ENCODE results near the gene FAM20A. TPM values are rescaled to one million over a fixed set of nuclear protein-coding genes. Genes with fewer than 3 reads are reported as not detected.

FAM20A gene
- total RNA-seq, 6 experiments from 2014 or later, result not detected

DNA sequence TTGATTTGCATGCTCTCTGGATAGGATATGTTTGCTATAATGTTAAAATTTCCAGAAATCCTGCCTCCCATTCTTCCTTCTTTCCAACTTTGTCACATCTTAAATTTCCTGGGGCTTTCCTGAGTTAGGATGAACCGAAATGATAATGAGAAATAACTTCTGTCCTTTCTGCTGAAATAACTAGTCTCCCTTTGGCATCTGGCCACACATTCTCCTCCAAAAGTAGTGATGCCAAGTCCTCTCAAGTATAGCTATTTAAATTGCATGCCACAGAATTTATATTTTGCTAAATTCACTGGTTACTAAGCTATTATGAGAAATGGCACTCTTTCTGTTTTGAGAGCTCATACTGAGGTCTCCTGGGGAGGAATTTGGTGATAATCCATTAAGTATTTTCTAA, 30.6 kb downstream of the FAM20A start:
- no peak overlapping the region for H3K4me3 Mint-ChIP-seq
- H3K27me3 Mint-ChIP-seq (ENCODE audit: insufficient read depth), result peaks cover 5% of the 10 kb centered on the region
- no peak for DNase-seq
- TF ChIP-seq CTCF (IDR thresholded peaks at IDR 0.05), result no peak
- H3K4me1 Mint-ChIP-seq (ENCODE audit: low read depth), result no peaks in the 10 kb centered on the region
- H3K27ac Mint-ChIP-seq, result no peak overlapping the region
- H3K36me3 Mint-ChIP-seq (ENCODE audit: low read depth), result no peaks in the 10 kb centered on the region
- H3K9me3 Mint-ChIP-seq, result no peaks in the 10 kb centered on the region

- H3K9me3 Mint-ChIP-seq, result no peaks in the 10 kb centered on the region
- DNase-seq, result no peak
- no peaks in the 10 kb centered on the region for H3K36me3 Mint-ChIP-seq (ENCODE audit: low read depth)
- TF ChIP-seq CTCF (IDR thresholded peaks at IDR 0.05), result no peak
- H3K27me3 Mint-ChIP-seq (ENCODE audit: insufficient read depth), result peaks cover 5% of the 10 kb centered on the region
- H3K27ac Mint-ChIP-seq, result no peak overlapping the region
- no peaks in the 10 kb centered on the region for H3K4me1 Mint-ChIP-seq (ENCODE audit: low read depth)
- H3K4me3 Mint-ChIP-seq, result no peak overlapping the region
Measured at GRCh38 chr17:68569346-68569745, 31.8 kb downstream of the FAM20A start.

- Mint-ChIP-seq H3K36me3 (ENCODE audit: low read depth) (no peaks in the 10 kb centered on the region), H3K27me3 (ENCODE audit: insufficient read depth) (peaks cover 5% of the 10 kb centered on the region), H3K4me1 (ENCODE audit: low read depth) (no peaks in the 10 kb centered on the region), H3K27ac (no peak overlapping the region), H3K4me3 (no peak overlapping the region), H3K9me3 (no peaks in the 10 kb centered on the region)
- no peak for TF ChIP-seq CTCF (IDR thresholded peaks at IDR 0.05)
- DNase-seq, result no peak
Measured at GRCh38 chr17:68568581-68568980, 32.6 kb downstream of the FAM20A start.

DNA sequence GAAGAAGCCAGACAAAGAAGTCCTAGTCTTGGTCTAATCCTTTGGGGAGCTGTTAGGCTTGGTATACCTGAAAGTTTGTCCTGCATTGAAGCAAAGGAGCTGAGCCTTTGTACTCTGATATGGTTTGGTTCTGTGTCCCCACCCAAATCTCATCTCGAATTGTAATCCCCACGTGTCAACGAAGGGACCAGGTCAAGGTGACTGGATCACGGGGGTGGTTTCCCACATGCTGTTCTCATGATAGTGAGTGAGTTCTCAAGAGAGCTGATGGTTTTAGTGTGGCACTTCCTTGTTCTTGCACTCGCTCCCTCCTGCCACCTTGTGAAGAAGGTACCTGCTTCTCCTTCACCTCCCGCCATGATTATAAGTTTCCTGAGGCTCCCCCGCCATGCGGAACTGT, 33.6 kb downstream of the FAM20A start:
- Mint-ChIP-seq H3K4me3 (no peak overlapping the region), H3K27me3 (ENCODE audit: insufficient read depth) (peaks cover 5% of the 10 kb centered on the region), H3K27ac (no peak overlapping the region), H3K36me3 (ENCODE audit: low read depth) (no peaks in the 10 kb centered on the region), H3K9me3 (no peaks in the 10 kb centered on the region), H3K4me1 (ENCODE audit: low read depth) (no peaks in the 10 kb centered on the region)
- TF ChIP-seq CTCF (IDR thresholded peaks at IDR 0.05), result no peak
- no peak for DNase-seq

DNA sequence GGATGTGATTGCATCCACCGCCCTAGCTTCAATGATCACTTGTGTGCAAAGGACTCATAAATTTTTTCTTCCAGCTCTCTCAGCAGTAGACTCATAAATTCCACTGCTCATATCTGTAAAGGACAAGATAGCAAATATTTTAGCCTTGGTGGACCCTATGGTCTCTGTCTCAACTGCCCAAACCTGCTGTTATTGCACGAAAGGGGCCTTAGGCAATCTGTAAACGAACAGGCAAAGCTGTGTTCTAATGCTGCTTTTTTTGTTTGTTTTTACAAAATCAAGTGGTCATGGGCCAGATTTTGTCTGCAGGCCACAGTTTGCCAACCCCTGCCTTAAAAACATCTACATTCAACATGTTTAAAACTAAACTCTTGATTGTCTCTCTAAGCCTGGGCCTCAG, 34.1 kb downstream of the FAM20A start:
- Mint-ChIP-seq H3K4me3 (no peak overlapping the region), H3K27me3 (ENCODE audit: insufficient read depth) (peaks cover 5% of the 10 kb centered on the region), H3K4me1 (ENCODE audit: low read depth) (no peaks in the 10 kb centered on the region), H3K9me3 (no peaks in the 10 kb centered on the region), H3K36me3 (ENCODE audit: low read depth) (no peaks in the 10 kb centered on the region), H3K27ac (no peak overlapping the region)
- no peak for DNase-seq
- TF ChIP-seq CTCF (IDR thresholded peaks at IDR 0.05), result no peak

DNA sequence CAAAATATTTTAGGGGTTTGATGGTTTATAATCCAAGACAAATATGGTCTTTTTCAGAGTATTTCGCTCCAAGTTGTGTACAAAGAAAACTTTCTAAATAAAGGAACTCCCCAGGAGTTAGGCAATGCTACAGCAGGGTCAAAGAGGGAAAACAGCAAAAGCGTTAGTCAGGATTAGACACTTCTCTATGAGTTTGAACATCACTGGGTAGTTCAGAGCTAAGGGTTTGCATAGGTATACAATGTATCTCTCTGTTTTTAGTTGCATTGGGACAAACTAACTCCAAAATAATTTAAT, 34.8 kb downstream of the FAM20A start:
- no peaks in the 10 kb centered on the region for H3K9me3 Mint-ChIP-seq
- H3K36me3 Mint-ChIP-seq (ENCODE audit: low read depth), result no peaks in the 10 kb centered on the region
- no peak for TF ChIP-seq CTCF (IDR thresholded peaks at IDR 0.05)
- H3K4me3 Mint-ChIP-seq, result no peak overlapping the region
- no peaks in the 10 kb centered on the region for H3K4me1 Mint-ChIP-seq (ENCODE audit: low read depth)
- H3K27me3 Mint-ChIP-seq (ENCODE audit: insufficient read depth), result peaks cover 7% of the 10 kb centered on the region
- no peak for DNase-seq
- H3K27ac Mint-ChIP-seq, result no peak overlapping the region

All from HFFc6 (cell line).